Raji (cell line): Measurements from ENCODE around the gene EZH1.
A peak's percentile ranks its signal among the peaks of the same experiment; 100 is the strongest.

ENCODE experiments used
- POLR2A ChIP-seq: IDR thresholded peaks from 2 replicates; pipeline ENCODE4 v1.6.1; 2011; ENCODE audit warnings: low read depth, low read length, control low read depth; ENCODE audit not compliant: insufficient read depth

The EZH1 gene

GRCh38 chr17:42744806-42745617, at the start of gene EZH1:
EZH1 (minus strand) TSS chr17:42745040; CDS start chr17:42728941, 16,099 bp downstream.
- peak; percentile 76 for TF ChIP-seq POLR2A

- no peak for TF ChIP-seq POLR2A
Measured at GRCh38 chr17:42792545-42792944, 47.7 kb upstream of the EZH1 start.

- no peak for TF ChIP-seq POLR2A
Measured at GRCh38 chr17:42791948-42792347, 47.1 kb upstream of the EZH1 start.

GRCh38 chr17:42787266-42787665, 42.4 kb upstream of the EZH1 start:
- no peak for TF ChIP-seq POLR2A

GRCh38 chr17:42784811-42785592, 40.2 kb upstream of the EZH1 start:
- TF ChIP-seq POLR2A: no peak

- no peak for TF ChIP-seq POLR2A
Measured at GRCh38 chr17:42784409-42784808, 39.6 kb upstream of the EZH1 start.

- TF ChIP-seq POLR2A: no peak
Measured at GRCh38 chr17:42783791-42784138, 38.9 kb upstream of the EZH1 start.

GRCh38 chr17:42783062-42783790, 38.4 kb upstream of the EZH1 start:
- no peak for TF ChIP-seq POLR2A

GRCh38 chr17:42782166-42783061, 37.6 kb upstream of the EZH1 start:
- TF ChIP-seq POLR2A: no peak

- TF ChIP-seq POLR2A: no peak
Measured at GRCh38 chr17:42781639-42782165, 36.9 kb upstream of the EZH1 start.

GRCh38 chr17:42780851-42781638, 36.2 kb upstream of the EZH1 start:
- TF ChIP-seq POLR2A: no peak

GRCh38 chr17:42779936-42780850, 35.4 kb upstream of the EZH1 start, which contains the start of gene WNK4:
WNK4 (plus strand) TSS chr17:42780610; CDS start chr17:42780699, 89 bp downstream.
- no peak for TF ChIP-seq POLR2A
